GM21526 (cell line): ENCODE measurements around the gene RNU1-3.
"Not testable (repeated sequence)": the region's sequence is repeated elsewhere in the genome, so short reads cannot be mapped to it uniquely, and the experiment has no call there.

Experiments used
- ATAC-seq: cut with Tn5 transposase; IDR thresholded peaks from one replicate; pipeline ENCODE4 v1.9.1; 2021; ENCODE audit warnings: moderate library complexity; ENCODE audit not compliant: unreplicated experiment, low FRiP score

RNU1-3 gene

DNA sequence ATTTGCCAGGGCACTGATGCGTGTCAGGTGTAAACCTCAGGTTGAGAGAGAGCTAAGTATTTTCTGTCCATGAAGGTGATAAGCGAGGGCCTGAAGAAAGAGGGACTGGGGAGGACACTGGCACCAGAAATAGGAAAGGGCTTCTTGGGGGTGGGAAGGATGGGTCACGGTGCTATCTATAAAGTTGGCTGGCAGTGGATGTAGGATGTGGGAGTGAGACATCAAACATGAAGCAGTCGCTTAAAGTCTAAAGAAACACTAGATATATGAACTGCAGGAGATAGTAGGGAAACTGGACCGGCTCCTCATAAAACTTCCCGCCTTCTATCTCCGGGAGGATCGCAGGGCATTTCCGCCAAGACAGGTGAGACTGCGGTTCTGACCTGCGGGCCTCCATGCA, 912 bp downstream of the RNU1-3 start:
- not testable (repeated sequence) for ATAC-seq

DNA sequence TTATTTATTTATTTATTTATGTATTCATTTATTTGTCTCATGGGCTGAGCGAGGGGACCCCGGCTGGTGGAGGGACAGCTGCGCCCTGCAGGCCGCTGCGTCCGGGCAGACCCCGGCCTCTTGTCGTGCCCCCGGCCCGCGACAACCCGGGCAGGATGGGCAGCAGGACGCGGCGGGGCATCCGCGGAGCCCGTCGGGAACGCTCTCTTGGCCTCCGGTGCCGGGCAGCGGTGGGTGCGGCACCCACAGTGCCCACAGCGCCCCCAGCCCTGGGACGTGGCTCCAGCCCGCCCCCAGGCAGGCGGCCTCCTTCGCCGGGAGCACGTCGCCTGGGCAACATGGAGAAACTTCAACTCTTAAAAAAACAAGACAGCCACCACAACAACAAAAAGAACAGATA, 8.5 kb downstream of the RNU1-3 start:
- ATAC-seq: not testable (repeated sequence)

DNA sequence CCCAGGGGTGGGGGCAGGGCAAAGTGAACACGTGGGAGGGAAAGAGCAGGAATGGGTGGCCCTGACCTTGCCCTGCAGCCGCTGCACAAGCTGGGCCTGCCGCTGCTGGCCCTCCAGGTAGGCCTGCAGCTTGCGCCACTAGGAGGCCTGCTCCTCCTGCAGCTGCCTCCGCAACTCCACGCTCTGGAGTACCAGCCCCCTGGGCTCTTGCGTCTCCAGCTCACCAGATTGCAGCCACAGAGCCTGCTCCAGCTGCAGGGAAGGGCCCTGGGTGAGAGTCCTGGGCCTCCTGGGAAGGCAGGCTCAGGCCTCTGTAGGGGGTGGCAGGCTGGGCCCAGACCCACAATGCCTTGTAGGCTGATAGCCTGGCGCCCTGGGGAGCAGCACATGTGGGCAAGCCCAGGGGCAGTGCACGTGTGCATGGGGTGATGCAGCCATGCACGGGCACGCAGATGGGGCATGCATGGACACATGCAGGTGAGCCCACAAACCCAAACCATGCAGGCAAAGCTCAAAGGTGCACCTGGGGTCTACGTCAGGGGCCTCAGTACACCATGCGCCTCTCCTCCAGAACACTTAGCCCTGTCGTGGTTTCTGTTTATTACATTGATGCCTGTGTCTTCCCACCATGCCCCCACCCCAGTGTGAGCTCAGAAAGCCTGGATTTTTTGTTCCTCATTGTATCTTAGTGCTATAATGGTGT, 9.6 kb downstream of the RNU1-3 start:
- ATAC-seq: not testable (repeated sequence)

DNA sequence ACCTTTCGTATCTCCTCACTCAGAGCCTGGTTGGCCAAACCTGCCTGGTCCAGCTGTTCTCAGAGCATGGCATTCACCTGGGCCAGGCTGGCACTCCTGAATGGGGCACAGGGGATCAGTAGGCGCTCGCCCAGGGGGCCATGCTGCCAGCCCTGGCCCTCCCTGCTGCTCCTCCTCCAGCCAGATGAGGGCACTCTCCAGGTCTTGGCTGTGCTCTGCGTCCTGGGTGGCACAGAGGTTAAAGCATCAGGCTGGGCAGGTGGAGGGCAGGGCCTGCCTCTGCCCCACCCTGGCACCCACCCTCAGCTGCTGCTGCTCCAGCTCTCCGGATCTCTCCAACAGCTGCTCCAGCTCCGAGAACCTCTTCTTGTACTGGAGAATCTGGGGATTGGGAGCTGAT, 10.2 kb downstream of the RNU1-3 start:
- ATAC-seq: not testable (repeated sequence)

DNA sequence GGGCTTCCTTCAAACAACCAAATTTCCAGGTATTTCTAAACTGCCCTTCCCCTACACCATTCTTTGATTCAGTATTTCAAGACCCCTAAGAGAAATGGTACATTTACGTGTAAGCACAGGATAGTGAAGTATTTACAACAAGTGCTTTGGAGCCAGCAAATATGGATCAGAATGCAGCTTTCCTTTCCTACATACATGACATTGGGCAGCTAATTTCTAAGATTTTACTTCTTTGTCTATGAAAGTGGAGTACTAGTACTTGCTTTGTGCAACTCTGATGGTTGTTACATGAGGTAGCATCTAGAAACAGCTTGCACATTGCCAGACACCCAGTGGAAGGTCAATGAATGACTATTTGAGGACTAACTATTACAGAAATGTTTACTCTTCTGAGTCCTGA, 15.2 kb downstream of the RNU1-3 start:
- not testable (repeated sequence) for ATAC-seq

DNA sequence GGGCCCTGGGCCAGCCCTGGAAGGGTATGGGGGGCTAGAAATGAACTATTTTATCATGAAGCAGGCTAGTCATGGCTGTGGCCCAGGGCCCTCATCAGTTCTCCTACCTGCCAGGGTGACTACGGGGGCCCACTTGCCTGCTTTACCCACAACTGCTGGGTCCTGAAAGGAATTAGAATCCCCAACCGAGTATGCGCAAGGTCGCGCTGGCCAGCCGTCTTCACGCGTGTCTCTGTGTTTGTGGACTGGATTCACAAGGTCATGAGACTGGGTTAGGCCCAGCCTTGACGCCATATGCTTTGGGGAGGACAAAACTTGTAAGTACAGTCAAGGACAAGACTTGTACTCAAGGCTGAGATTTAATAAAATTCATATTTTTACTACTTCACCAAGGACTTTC, 16.8 kb downstream of the RNU1-3 start:
- not testable (repeated sequence) for ATAC-seq

DNA sequence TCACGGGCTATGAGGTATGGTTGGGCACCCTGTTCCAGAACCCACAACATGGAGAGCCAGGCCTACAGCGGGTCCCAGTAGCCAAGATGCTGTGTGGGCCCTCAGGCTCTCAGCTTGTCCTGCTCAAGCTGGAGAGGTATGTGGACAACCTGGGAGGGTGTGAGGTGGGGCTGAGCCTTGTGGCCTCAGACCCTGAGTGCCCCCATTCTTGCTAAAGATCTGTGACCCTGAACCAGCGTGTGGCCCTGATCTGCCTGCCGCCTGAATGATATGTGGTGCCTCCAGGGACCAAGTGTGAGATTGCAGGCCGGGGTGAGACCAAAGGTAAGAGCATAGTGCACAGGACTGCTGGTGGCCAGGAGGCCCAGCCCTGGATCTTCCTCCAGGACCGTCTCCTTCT, 17.4 kb downstream of the RNU1-3 start:
- ATAC-seq: not testable (repeated sequence)

DNA sequence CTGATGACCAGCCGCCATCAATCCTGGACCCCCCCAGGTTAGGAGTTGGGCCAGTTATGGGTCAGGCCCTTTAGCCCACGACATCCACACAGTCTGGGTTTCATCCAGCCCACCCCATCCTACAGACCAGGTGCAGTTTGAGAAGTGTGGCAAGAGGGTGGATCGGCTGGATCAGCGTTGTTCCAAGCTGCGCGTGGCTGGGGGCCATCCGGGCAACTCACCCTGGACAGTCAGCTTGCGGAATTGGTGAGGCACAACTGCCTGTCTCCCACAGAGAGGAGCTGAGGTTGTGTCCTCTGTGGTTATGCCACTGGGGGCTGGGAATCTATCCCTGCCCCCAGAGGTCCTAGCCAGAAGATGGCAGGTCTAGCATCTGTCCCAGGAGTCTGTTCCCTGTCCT, 18.0 kb downstream of the RNU1-3 start:
- not testable (repeated sequence) for ATAC-seq

DNA sequence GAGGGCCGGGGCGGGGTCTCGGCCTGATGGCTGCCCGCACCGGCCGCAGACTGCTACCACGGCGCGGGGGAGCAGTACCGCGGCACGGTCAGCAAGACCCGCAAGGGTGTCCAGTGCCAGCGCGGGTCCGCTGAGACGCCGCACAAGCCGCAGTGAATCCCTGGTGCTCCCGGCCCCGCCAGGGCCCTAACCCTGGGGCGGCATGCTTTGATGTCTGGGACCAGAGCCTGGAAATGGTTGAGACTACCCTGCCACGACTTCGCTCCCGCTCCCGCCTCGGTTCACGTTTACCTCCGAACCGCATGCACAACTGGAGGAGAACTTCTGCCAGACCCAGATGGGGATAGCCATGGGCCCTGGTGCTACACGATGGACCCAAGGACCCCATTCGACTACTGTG, 18.5 kb downstream of the RNU1-3 start:
- not testable (repeated sequence) for ATAC-seq

DNA sequence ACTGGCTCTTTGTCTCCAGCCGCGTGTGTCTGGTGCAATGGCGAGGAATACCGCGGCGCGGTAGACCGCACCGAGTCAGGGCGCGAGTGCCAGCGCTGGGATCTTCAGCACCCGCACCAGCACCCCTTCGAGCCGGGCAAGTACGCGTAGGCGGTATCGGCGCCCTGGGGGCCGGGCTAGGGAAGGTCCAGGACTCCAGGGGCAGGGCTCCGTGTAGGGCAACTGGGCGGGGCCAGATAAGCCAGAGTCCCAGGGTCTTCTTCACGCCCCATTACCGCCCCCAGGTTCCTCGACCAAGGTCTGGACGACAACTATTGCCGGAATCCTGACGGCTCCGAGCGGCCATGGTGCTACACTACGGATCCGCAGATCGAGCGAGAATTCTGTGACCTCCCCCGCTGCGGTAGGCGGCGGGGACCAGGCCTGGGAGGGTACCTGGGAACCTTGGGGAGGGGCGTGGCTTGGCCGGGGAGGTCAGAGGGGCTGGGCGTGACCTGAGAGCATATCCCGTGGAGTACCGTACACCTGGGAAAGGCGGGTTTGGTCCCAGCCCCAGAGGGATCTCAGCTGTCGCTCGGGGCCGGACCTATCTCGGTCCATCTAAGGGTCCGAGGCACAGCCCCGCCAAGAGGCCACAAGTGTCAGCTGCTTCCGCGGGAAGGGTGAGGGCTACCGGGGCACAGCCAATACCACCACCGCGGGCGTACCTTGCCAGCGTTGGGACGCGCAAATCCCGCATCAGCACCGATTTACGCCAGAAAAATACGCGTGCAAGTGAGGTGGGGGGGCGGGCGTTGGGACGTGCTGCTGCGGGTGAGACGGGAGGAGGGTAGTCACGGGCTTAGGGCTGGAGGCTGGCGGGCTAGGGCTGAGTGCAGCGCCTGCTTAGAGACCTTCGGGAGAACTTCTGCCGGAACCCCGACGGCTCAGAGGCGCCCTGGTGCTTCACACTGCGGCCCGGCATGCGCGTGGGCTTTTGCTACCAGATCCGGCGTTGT, 19.3 kb downstream of the RNU1-3 start:
- ATAC-seq: not testable (repeated sequence)

DNA sequence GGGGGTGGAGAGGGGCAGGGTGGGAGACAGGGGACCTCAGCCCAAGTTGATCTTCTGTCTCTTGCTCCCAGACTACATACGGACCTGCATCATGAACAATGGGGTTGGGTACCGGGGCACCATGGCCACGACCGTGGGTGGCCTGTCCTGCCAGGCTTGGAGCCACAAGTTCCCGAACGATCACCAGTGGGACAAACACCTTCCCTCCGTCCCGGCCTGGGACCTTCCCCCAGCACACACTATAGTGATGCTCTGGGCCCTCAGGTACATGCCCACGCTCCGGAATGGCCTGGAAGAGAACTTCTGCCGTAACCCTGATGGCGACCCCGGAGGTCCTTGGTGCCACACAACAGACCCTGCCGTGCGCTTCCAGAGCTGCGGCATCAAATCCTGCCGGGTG, 20.0 kb downstream of the RNU1-3 start:
- not testable (repeated sequence) for ATAC-seq

DNA sequence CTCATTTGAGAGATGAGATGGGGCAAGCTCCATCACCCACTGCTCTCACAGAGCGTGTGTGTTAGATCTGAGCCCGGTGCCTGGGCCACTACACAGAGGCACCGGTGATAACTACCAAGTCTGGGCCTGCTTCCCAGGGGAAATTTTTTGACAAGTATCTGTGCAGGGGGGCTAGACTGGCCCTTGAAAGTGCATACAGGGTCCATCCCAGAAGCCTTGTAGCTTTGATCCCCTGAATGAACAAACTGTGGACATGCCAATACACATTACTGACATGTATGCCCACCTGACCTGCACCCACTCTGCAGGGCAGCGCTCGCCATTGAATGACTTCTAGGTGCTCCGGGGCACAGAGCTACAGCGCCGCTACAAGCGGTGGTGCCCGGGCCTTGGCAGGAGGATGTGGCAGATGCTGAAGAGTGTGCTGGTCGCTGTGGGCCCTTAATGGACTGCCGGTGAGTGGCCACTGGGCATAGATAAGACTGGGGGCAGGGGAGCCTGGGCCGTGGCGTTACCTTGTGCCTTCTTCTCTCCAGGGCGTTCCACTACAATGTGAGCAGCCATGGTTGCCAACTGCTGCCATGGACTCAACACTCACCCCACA, 20.6 kb downstream of the RNU1-3 start:
- not testable (repeated sequence) for ATAC-seq

DNA sequence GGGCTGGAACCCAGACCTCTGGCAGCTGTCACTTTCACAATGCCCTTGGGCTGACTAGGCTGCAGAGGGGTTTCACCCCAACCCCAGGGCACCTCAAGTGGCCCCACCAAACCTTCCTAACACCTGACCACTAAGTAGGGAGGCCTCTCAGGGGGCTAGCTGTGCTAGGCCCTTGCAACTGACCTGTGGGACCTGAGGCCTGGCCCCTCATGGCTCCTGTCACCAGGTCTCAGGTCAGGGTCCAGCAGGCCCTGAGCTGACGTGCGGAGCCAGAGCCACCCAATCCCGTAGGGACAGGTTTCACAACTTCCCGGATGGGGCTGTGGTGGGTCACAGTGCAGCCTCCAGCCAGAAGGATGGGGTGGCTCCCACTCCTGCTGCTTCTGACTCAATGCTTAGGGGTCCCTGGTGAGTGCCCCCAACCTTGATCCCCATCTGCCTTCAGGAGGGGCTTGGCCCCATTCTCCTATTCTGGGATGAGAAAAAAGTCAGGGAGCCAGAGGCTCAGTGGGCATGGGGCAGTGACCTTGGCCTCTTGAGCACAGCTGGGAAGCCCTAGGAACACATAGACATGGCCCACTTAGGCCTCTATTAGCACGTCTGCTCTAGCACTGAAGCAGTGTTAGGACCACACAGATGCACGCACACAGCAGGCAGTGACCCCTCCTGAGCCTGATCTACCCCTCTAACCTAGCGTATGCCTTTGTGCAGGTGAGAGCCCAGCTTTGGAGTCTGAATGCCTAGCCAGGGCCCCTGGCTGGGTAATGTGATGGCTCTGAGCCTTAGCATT, 21.3 kb downstream of the RNU1-3 start:
- ATAC-seq: not testable (repeated sequence)

DNA sequence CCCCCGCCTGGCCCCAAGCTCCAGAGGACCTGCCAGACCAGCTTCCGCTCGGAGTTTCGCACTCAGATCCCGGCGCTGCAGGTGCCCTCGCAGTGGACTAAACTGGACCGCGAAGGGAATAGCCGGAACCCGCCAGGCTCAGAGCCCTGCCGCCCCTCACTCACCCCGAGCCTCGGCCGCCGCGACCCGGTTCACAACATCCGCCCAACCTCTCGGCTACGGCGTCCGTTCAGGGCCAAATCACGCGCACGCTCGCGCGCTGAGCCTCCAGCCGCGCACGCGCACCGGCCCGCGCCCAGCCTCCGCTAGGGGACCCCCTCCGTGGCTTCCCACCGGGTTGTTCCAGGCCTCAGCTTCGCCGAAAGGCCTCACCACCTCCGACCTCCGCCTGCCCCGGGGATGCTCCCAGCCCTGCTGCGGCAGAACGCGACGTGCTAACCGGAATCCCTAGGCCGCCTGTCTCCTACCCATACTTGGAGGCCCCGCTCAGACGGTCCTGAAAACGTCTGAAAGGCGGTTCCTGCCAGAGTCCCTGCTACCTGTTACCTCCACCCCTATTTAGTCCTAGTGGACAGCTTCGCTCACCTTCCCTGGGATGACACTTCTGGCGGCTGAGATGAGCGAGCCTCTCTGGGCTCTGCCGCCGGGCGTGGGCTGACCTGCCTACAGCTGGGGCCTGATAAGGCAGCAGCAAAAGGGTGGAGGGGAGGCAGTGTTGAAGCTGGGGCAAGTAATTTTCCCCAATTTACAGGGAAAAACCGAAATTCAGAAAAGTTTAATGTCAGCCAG, 22.1 kb downstream of the RNU1-3 start:
- ATAC-seq: peak; percentile 65

DNA sequence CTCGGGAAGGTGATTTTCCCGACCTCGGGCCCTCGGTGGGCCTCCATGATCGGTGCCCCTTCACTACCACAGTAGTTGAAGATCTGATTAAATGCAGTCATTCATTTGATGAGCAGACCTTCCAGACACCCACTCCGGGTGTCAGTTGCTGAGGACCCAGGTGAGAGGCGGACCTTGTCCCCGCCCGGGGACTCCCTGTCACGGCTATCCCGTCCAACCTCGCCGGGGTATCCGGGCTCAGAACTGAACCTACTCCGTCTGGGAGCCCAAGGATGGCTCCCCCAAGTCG, 22.6 kb downstream of the RNU1-3 start:
- ATAC-seq: no peak

DNA sequence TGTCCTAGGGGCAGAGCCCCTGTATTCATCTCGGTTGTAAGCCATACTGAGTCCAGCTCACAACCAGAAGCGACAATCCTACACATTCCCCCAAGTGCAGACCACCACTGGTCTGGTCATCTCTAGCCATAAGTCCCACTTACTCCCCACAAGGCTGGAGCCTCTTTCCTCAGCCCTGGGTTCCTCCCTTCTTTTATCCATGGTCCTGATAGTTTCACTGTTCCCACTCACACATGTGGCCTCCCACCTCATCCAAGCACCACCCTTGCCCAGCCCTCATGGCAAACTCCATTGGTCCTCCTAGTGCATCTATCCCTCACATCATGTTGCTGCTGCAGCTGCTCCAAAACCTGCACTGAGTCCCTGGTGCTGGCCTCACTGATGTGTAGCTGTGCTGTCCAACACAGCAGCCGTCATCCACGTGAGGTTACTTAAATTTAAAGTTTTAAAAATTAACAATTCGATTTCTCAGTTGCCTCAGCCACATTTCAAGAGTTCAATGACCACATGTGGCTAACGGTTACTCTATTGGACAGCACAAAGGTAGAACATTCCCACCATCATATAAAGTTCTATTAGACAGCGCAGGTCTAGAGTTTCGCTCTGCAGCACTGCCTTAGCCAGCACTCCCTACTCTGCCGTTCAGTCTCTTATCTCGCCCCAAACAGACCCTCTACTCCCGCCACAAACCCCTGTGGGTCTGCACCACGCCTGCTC, 23.1 kb downstream of the RNU1-3 start:
- not testable (repeated sequence) for ATAC-seq

DNA sequence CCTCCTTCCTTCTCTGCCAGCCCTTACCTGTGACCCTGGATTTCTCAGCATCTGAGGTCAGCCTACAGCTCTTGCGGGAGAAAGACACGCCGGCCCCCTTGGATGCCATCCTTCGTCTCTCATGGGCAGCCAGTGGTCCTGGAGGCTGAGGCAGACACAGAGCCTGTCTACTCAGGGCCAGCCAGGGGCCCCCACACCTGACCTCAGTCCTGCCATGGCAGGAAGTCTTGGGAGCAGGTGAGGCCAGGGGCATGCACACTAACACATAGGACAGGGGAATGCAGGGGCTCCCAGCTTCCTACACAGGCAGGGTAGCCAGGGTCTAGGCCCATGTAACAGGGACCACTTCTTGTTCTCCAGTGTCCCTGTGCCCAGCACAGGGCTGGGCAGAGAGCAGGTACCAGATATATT, 23.7 kb downstream of the RNU1-3 start:
- not testable (repeated sequence) for ATAC-seq

DNA sequence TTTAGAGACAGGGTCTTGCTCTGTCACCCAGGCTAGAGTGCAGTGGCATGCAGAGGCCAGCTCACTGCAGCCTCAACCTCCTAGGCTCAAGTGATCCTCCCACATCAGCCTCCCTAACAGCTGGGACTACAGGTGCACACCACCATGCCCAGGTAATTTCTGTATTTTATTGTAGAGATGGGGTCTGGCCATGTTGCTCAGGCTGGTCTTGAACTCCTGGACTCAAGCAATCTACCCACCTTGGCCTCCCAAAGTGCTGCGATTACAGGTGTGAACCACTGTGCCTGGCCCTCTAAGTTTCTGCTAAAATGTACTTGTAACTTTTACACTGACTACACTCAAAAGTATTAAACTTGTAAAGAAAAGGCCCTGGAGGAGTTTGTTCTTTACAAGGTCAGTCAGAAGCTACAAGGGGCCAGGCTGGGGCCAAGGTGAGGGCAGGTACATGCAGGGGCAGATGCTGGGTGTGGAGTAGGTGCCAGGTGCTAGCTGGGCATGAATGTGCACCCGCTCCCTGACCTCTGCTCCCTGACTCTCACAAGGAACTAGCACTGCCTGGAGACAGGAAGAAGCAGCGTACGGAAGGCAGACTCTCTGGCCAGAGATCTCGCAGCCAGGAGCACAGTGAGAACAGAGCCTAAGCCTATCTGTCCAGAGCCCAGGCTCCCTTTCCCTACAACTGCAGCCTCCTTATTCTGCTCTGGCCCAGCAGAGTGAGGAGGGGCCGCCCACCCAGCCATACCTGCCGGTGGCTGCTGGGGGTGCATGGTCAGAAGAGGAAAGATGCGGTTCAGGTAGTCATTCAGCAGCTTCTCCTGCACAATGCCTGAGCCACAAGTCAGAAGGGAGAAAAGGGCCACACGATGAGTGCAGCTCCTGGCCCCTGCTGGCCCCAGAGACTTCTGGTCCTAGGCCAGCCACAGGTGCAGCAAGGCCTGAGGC, 24.5 kb downstream of the RNU1-3 start:
- not testable (repeated sequence) for ATAC-seq
